ENCODE measurements around the gene ZDHHC7.

Gene ZDHHC7

GRCh38 chr16:85019659-85020245 lies 8.4 kb upstream of the ZDHHC7 start:
- intact Hi-C loops (cut with micrococcal nuclease), result loop anchor here (10.0 kb wide), 1 partner anchor 65 kb away; no protein-coding TSS in a partner anchor
- no peak overlapping the region for H3K27ac Mint-ChIP-seq
- peaks cover 5% of the 10 kb centered on the region for H3K27me3 Mint-ChIP-seq
- no peak overlapping the region for H3K4me3 Mint-ChIP-seq
- H3K36me3 Mint-ChIP-seq (ENCODE audit: low read depth), result no peaks in the 10 kb centered on the region
- no peaks in the 10 kb centered on the region for H3K9me3 Mint-ChIP-seq
- peaks cover 45% of the 10 kb centered on the region for H3K4me1 Mint-ChIP-seq (ENCODE audit: low read depth)

GRCh38 chr16:85018529-85019236 lies 7.3 kb upstream of the ZDHHC7 start:
- H3K36me3 Mint-ChIP-seq (ENCODE audit: low read depth), result no peaks in the 10 kb centered on the region
- H3K27me3 Mint-ChIP-seq, result peaks cover 5% of the 10 kb centered on the region
- peaks cover 50% of the 10 kb centered on the region for H3K4me1 Mint-ChIP-seq (ENCODE audit: low read depth)
- H3K9me3 Mint-ChIP-seq, result no peaks in the 10 kb centered on the region
- H3K27ac Mint-ChIP-seq, result no peak overlapping the region
- intact Hi-C loops (cut with micrococcal nuclease), result no loop called here
- no peak overlapping the region for H3K4me3 Mint-ChIP-seq

DNA sequence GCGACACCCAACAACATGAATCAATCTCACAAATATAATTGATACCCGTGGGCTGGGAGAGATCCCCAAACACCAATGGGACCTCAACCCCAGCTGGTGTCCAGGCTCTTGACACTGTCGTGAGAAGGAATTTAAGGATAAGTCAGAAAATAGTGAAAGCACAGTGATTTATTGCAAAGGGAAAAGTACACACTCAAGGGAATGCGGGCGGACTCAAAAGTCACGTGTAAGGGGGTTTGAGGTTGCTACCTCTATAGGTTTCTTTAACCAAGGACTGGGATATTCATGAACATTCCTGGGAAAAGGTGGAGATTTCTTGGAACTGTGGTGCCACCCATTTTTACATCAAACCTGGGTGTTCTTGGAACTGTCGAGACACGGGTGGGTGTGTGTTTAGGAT lies 6.3 kb upstream of the ZDHHC7 start:
- no peaks in the 10 kb centered on the region for H3K9me3 Mint-ChIP-seq
- no peak overlapping the region for H3K4me3 Mint-ChIP-seq
- H3K27me3 Mint-ChIP-seq, result peaks cover 5% of the 10 kb centered on the region
- H3K36me3 Mint-ChIP-seq (ENCODE audit: low read depth), result no peaks in the 10 kb centered on the region
- peaks cover 53% of the 10 kb centered on the region for H3K4me1 Mint-ChIP-seq (ENCODE audit: low read depth)
- peak overlapping the region; percentile 62 for H3K27ac Mint-ChIP-seq
- intact Hi-C loops (cut with micrococcal nuclease), result no loop called here

- H3K4me1 Mint-ChIP-seq (ENCODE audit: low read depth), result peaks cover 53% of the 10 kb centered on the region
- H3K36me3 Mint-ChIP-seq (ENCODE audit: low read depth), result no peaks in the 10 kb centered on the region
- no peak overlapping the region for H3K4me3 Mint-ChIP-seq
- H3K9me3 Mint-ChIP-seq, result no peaks in the 10 kb centered on the region
- H3K27me3 Mint-ChIP-seq, result peaks cover 5% of the 10 kb centered on the region
- intact Hi-C loops (cut with micrococcal nuclease), result no loop called here
- H3K27ac Mint-ChIP-seq, result peak overlapping the region; percentile 62
Observed at GRCh38 chr16:85017151-85017550, 5.8 kb upstream of the ZDHHC7 start.

- Mint-ChIP-seq H3K9me3 (no peaks in the 10 kb centered on the region), H3K27ac (no peak overlapping the region), H3K27me3 (peaks cover 5% of the 10 kb centered on the region), H3K4me1 (ENCODE audit: low read depth) (peaks cover 54% of the 10 kb centered on the region), H3K36me3 (ENCODE audit: low read depth) (peaks cover 13% of the 10 kb centered on the region), H3K4me3 (no peak overlapping the region)
- intact Hi-C loops (cut with micrococcal nuclease), result no loop called here
Observed at GRCh38 chr16:85015481-85016187, 4.3 kb upstream of the ZDHHC7 start.

DNA sequence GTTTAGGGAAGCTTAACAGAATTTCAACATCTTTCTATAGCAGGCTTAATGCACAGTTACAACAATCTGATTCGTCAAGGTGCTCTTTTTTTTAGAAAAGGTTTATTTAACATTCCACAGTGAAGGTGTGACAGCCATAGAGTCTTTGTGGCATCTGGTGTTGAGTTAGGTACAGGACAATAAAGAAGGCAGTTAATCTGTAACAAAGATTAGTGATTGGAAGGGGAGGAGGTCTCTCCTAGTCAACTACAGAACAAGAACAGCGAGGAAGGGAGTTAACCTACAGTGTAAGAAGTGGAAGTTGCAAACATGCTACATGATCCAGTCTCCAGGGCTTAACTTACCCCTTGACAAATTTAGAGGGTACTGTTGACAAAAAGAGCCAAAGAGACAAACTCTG lies 3.0 kb upstream of the ZDHHC7 start:
- H3K36me3 Mint-ChIP-seq (ENCODE audit: low read depth), result peaks cover 26% of the 10 kb centered on the region
- peaks cover 56% of the 10 kb centered on the region for H3K4me1 Mint-ChIP-seq (ENCODE audit: low read depth)
- peak overlapping the region; percentile 74 for H3K27ac Mint-ChIP-seq
- no peaks in the 10 kb centered on the region for H3K9me3 Mint-ChIP-seq
- H3K4me3 Mint-ChIP-seq, result no peak overlapping the region
- H3K27me3 Mint-ChIP-seq, result no peaks in the 10 kb centered on the region
- intact Hi-C loops (cut with micrococcal nuclease), result no loop called here

GRCh38 chr16:85011846-85012284 lies 530 bp upstream of the ZDHHC7 start:
- peak overlapping the region; percentile 95 for H3K27ac Mint-ChIP-seq
- H3K9me3 Mint-ChIP-seq, result no peaks in the 10 kb centered on the region
- H3K4me3 Mint-ChIP-seq, result peak overlapping the region; percentile 93
- H3K36me3 Mint-ChIP-seq (ENCODE audit: low read depth), result peaks cover 44% of the 10 kb centered on the region
- no peaks in the 10 kb centered on the region for H3K27me3 Mint-ChIP-seq
- intact Hi-C loops (cut with micrococcal nuclease), result no loop called here
- H3K4me1 Mint-ChIP-seq (ENCODE audit: low read depth), result peaks cover 58% of the 10 kb centered on the region

DNA sequence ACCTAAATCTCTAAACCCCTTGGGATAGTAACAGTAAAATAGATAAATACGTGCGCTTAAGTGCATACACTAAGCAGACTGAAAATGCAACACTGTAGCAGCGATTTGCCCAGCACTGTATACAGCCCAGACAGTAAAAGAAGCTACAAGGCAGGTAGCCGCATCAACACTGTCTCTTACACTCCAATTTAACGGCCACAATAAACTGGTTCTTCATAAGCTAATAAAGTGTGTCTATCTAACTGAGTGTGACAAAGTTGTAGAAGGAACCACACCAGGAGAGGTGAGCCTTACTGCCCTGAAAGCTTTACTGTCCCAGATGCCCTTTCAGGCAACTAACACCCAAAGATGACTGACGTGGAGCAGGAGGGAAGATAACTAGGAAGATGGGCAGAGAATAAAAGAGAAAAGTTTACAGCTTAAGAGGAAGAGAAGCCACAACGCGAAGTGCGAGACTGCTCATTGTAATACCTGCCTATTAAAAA lies 847 bp downstream of the ZDHHC7 start:
- Mint-ChIP-seq H3K27me3 (no peaks in the 10 kb centered on the region), H3K4me1 (ENCODE audit: low read depth) (peaks cover 65% of the 10 kb centered on the region), H3K4me3 (peak overlapping the region; percentile 95), H3K27ac (peak overlapping the region; percentile 95), H3K36me3 (ENCODE audit: low read depth) (peaks cover 56% of the 10 kb centered on the region), H3K9me3 (no peaks in the 10 kb centered on the region)
- intact Hi-C loops (cut with micrococcal nuclease), result no loop called here

- intact Hi-C loops (cut with micrococcal nuclease), result no loop called here
- Mint-ChIP-seq H3K4me1 (ENCODE audit: low read depth) (peaks cover 69% of the 10 kb centered on the region), H3K36me3 (ENCODE audit: low read depth) (peaks cover 68% of the 10 kb centered on the region), H3K4me3 (peak overlapping the region; percentile 48), H3K27me3 (no peaks in the 10 kb centered on the region), H3K27ac (peak overlapping the region; percentile 78), H3K9me3 (no peaks in the 10 kb centered on the region)
Observed at GRCh38 chr16:85008271-85008670, 3.1 kb downstream of the ZDHHC7 start.

GRCh38 chr16:85007496-85008214 lies 3.7 kb downstream of the ZDHHC7 start:
- Mint-ChIP-seq H3K36me3 (ENCODE audit: low read depth) (peaks cover 68% of the 10 kb centered on the region), H3K4me1 (ENCODE audit: low read depth) (peaks cover 76% of the 10 kb centered on the region), H3K9me3 (no peaks in the 10 kb centered on the region), H3K27ac (peak overlapping the region; percentile 78), H3K4me3 (no peak overlapping the region), H3K27me3 (no peaks in the 10 kb centered on the region)
- intact Hi-C loops (cut with micrococcal nuclease), result no loop called here

DNA sequence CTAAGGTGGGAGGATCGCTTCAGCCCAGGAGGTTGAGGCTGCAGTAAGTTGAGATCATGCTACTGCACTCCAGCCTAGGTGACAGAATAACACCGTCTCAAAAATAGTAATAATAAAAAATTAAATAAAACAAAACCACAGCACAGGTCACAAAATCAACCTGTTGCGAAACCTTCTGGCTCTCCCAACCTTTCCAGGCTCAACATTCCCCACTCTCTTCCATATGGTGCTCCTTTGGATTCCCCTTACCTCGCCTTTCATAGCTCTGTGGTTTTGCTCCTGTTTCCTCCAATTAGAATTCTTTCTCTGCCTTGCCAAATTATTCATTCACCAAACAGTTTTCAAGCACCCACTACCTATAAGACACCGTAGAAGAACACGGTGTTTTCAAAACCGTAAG lies 4.7 kb downstream of the ZDHHC7 start:
- H3K36me3 Mint-ChIP-seq (ENCODE audit: low read depth), result peaks cover 66% of the 10 kb centered on the region
- no peak overlapping the region for H3K4me3 Mint-ChIP-seq
- peaks cover 79% of the 10 kb centered on the region for H3K4me1 Mint-ChIP-seq (ENCODE audit: low read depth)
- peak overlapping the region; percentile 78 for H3K27ac Mint-ChIP-seq
- H3K9me3 Mint-ChIP-seq, result no peaks in the 10 kb centered on the region
- H3K27me3 Mint-ChIP-seq, result no peaks in the 10 kb centered on the region
- intact Hi-C loops (cut with micrococcal nuclease), result no loop called here

DNA sequence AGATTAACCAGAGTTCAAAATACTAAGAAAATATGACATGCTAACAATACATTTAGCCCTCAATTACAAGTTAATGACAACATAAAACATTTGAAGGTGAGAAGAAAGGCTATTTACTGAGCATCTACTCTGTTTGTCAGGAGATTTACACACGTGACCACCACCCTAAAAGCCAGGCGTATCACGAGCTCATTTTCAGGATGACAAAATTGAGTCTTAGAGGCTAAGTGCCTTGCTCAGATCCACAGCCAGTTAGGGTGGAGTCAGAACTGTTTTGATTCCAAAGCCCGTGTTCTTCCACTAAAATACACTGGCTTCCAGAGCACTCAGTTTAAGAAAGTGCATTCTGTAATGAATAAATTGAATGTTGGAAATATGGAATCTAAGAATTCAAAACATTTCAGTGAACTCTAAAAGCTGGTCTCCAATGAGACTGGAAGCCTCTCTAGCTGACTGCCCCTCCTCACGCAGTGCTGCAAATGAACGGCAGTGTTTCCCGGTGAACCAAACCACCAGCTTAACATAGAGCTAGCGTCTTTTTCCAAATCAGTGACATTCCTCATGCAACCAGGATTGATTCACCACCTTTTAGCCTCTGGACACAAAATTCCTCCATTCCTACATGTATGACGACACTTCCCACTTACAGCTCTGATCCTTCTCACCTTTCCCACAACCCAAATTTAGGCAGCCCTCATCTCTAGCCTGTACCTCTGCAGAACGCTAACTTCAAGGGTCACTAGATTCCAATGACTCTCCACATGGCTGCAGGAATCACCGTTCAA lies 5.9 kb downstream of the ZDHHC7 start:
- Mint-ChIP-seq H3K27ac (peak overlapping the region; percentile 96), H3K9me3 (no peaks in the 10 kb centered on the region), H3K4me3 (no peak overlapping the region), H3K27me3 (no peaks in the 10 kb centered on the region), H3K36me3 (ENCODE audit: low read depth) (peaks cover 65% of the 10 kb centered on the region), H3K4me1 (ENCODE audit: low read depth) (peaks cover 88% of the 10 kb centered on the region)
- intact Hi-C loops (cut with micrococcal nuclease), result no loop called here

DNA sequence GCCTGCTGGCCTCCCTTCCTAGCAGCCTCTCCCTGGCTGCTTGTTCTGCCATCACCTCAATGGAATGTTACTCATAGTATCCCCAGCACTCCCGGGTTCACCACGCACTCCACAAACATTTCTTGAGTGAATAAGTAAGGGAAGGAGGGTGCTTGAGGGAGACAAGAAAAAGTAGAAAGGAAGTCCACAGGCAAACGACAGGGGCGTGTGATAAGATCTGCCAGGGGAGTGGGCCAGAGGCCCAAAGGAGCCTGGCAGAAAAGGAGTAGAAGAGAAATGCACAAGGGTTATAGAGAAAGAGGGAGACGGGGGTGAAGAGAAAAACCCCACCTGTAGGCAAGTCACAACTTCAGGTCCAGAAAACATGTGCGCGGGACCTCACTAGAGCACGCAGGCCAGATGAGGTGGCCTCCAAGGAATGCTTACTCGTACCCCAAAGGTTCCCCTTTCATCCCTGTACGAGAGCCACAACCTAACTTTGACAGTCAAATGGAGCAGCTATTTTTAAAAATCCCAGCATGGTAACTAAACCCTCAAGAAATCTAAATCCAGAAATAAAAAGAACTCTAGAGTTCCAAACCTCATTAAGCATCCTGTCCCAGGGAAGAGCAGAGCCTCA lies 6.6 kb downstream of the ZDHHC7 start:
- intact Hi-C loops (cut with micrococcal nuclease), result no loop called here
- H3K27ac Mint-ChIP-seq, result peak overlapping the region; percentile 96
- peak overlapping the region; percentile 76 for H3K4me3 Mint-ChIP-seq
- peaks cover 65% of the 10 kb centered on the region for H3K36me3 Mint-ChIP-seq (ENCODE audit: low read depth)
- peaks cover 82% of the 10 kb centered on the region for H3K4me1 Mint-ChIP-seq (ENCODE audit: low read depth)
- no peaks in the 10 kb centered on the region for H3K27me3 Mint-ChIP-seq
- no peaks in the 10 kb centered on the region for H3K9me3 Mint-ChIP-seq
